ENCODE data around the gene LIMS3.
"Not testable (repeated sequence)": the region's sequence is repeated elsewhere in the genome, so short reads cannot be mapped to it uniquely, and the experiment has no call there.

DNA sequence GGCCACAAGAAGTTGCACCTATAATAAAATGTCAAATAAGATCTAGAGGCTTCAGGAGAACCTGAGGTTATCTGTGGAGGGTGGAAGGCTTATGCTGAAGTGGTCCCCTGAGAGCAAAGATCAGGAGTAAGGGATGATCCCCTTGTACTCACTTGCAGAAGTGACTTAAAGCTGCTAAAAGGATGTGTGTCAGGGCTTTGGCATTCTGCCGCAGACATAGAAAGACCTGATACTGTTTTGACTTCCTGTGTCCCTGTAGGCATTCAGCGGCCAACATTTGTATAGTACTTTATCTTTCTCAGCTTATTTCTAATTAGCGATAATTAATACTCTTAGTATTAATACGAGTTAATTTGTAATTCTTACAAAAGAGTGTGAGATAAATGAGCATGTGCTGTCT, 10.1 kb upstream of the LIMS3 start:
- TF ChIP-seq CTCF, POLR2A (IDR thresholded peaks at IDR 0.05): not testable (repeated sequence)

Data from heart left ventricle (tissue), 13 donors.